ENCODE results near the gene DIDO1.

Gene DIDO1

DNA sequence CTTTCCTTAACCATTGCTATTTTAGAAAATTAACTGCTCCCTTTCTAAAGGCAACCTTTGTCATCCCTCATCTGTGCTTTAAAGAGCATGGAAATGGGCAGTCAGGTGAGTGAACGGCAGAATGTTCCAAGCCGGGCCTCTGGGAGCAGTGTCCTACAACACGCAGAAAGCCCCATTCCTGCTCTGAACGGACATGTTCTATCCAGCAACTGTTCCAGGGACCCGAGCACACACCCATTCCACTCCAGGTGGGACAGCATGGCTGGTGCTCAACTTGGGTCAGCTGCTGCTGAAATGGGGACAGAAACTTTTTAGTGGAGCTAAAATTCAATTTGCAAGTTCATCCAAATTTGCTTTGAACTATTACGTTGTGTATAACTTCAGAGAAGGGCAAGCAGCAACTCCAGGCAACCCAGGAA is 26.7 kb downstream of the DIDO1 start:
- peaks cover 24 to 96% (median 77%) of the 10 kb centered on the region in 11 experiments; a peak in 21 of 22 replicates for H4K20me1 ChIP-seq
- H3K27ac ChIP-seq: no peak overlapping the region
- H3K9me3 ChIP-seq (replicated peaks in 1 of 11): no peaks in the 10 kb centered on the region
- no peak overlapping the region for H3K4me3 ChIP-seq
- H3K36me3 ChIP-seq: peaks cover 53 to 75% (median 65%) of the 10 kb centered on the region in 11 experiments
- peak overlapping the region in 7 of 11 experiments; percentile 5 to 45 (median 23); a peak in 7 of 22 replicates for H3K9ac ChIP-seq
- H3K27me3 ChIP-seq: no peaks in the 10 kb centered on the region
- peak overlapping the region; percentile 51 to 84 (median 74) for H3K4me2 ChIP-seq
- no peak for TF ChIP-seq Cebpa-rat (IDR thresholded peaks at IDR 0.05)
- H3K4me1 ChIP-seq: peaks cover 22 to 53% (median 46%) of the 10 kb centered on the region in 10 experiments

DNA sequence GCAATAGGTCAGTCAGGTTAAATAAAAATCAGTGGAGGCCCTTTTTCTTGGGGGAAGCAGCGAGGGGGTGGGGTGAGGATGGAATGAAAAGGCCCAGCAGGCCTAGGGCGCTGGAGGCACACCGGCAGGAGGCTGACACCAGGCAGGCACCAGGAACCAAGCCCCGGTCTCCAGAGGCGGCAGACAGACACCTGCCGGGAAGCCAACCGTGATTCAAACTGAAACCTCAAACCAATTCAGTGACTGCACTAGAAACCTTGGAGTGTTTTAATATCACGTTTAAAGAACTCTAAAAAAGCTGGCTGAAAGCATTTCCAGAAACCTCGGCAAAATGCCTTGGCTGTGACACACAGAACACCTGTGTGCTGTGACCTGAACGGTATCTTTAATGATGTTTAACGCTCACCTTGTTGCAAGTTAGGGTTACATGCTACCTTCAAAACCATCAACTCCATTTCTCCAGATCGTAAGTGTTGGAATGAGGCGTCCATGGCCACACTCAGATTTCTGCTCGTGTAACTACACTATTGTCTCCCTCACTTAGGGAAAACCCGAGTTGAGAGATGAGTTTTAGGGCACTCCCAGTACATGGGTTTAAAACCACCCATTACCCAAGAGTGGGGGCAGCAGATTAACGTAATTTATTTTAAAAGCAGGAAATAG is 27.2 kb downstream of the DIDO1 start:
- no peak overlapping the region for H3K4me3 ChIP-seq
- H4K20me1 ChIP-seq: peaks cover 20 to 98% (median 74%) of the 10 kb centered on the region in 11 experiments; a peak in 21 of 22 replicates
- H3K27me3 ChIP-seq: no peaks in the 10 kb centered on the region
- H3K36me3 ChIP-seq: peaks cover 53 to 75% (median 65%) of the 10 kb centered on the region in 11 experiments
- peak overlapping the region in 10 of 11 experiments; percentile 51 to 84 (median 74); a peak in 18 of 22 replicates for H3K4me2 ChIP-seq
- H3K27ac ChIP-seq: no peak overlapping the region
- peaks cover 26 to 58% (median 51%) of the 10 kb centered on the region in 10 experiments for H3K4me1 ChIP-seq
- no peaks in the 10 kb centered on the region for H3K9me3 ChIP-seq (replicated peaks in 1 of 11)
- no peak for TF ChIP-seq Cebpa-rat (IDR thresholded peaks at IDR 0.05)
- H3K9ac ChIP-seq: peak overlapping the region in 5 of 11 experiments; percentile 5 to 41 (median 23); a peak in 5 of 22 replicates

DNA sequence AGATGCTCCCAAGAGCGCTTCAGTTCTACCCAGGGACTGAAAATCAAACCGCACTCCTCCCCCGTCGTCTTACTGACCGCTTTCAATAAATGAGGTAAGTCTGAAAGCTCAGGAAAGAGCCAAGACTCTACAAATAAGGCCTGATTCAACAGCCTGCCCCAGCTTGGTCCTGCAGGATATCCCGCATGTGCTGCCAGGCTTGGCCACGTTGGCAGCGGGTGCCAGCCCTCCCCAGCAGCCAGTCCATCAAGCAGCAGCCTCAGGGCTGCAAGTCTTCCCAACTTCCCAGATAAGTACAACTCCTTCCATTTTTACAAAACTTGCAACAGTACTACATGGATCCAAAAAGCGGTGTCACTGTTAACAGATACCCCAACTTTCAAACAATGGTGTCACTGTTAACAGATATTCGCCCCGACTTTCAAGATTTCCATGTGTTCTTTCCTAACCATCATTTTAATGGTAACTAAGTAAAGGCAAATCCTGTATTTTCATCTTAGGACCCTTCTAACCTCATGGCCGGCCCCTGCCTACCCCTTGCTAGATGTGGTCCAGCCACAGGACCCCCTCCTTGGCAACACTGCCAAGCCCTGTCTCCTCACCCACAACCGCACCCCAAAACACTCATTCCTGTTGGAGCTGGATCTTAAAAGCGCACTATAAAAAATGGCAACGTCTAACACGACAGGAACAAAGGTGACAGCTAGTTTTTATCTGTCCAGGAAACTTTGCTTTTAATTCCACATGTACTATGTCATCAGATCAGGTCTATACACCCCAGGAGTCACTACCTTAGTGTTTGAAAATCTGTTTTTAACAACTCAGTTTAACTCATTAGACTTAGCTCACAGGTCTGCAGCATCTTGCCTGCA is 28.0 kb downstream of the DIDO1 start:
- Histone ChIP-seq H3K27ac (no peak overlapping the region), H3K9ac (peak overlapping the region in 2 of 11 experiments; percentile 5 to 41; a peak in 2 of 22 replicates), H4K20me1 (peaks cover 13 to 98% (median 73%) of the 10 kb centered on the region in 11 experiments; a peak in 21 of 22 replicates), H3K4me2 (peak overlapping the region in 7 of 11 experiments; percentile 59 to 84 (median 76); a peak in 11 of 22 replicates), H3K9me3 (replicated peaks in 1 of 11) (no peaks in the 10 kb centered on the region), H3K4me3 (no peak overlapping the region), H3K36me3 (peaks cover 53 to 75% (median 65%) of the 10 kb centered on the region in 11 experiments), H3K4me1 (peaks cover 26 to 66% (median 58%) of the 10 kb centered on the region in 10 experiments), H3K27me3 (no peaks in the 10 kb centered on the region)
- TF ChIP-seq Cebpa-rat (IDR thresholded peaks at IDR 0.05): no peak

DNA sequence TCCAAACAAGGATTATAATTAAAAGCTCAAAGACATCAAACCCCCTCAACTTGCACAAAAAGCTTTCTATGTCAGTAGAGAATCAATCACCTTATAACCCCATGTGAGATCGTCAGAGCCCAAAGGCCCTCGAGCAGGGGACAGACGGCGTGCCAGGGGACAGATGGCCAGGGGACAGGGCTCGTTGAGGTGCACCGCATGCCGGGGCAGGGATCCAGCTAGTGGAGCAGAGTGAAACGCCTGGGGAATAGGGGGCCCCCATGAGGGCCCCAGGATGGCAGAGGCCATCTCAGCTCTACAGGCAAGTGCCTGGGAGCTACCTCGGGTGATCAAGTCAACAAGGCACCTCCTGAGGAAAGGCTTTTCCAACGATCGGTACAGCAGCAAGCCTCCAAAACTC is 28.6 kb downstream of the DIDO1 start:
- Histone ChIP-seq H3K4me1 (peaks cover 27 to 73% (median 64%) of the 10 kb centered on the region in 10 experiments), H4K20me1 (peaks cover 10 to 98% (median 74%) of the 10 kb centered on the region in 11 experiments; a peak in 21 of 22 replicates), H3K9ac (no peak overlapping the region), H3K36me3 (peaks cover 53 to 75% (median 65%) of the 10 kb centered on the region in 11 experiments), H3K4me2 (no peak overlapping the region), H3K4me3 (no peak overlapping the region), H3K9me3 (replicated peaks in 1 of 11) (no peaks in the 10 kb centered on the region), H3K27ac (no peak overlapping the region), H3K27me3 (no peaks in the 10 kb centered on the region)
- no peak for TF ChIP-seq Cebpa-rat (IDR thresholded peaks at IDR 0.05)

DNA sequence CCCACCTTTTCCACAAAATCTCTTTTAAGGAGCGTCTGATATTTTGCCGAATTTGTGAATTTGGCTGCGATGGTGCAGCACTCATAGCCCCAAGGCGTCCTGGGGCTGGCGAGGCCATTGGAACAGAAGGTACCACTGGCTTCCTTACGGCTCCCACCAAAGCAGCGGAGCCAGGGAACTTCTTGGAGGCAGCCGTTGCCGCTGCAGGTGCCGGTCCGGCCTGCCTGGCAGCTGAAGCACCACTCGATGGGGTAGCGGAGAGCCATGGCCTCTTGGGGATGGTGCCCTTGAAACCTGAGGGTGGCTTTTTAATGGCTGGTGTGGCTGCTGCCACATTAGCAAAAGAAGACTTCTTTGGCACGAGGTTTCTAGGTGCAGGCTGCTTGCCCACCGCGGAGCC is 29.8 kb downstream of the DIDO1 start:
- Histone ChIP-seq H3K27ac (no peak overlapping the region), H3K36me3 (peaks cover 53 to 75% (median 64%) of the 10 kb centered on the region in 11 experiments), H3K4me3 (no peak overlapping the region), H3K9ac (no peak overlapping the region), H3K4me1 (peaks cover 36 to 84% (median 75%) of the 10 kb centered on the region in 10 experiments), H4K20me1 (peaks cover 10 to 98% (median 79%) of the 10 kb centered on the region in 11 experiments; a peak in 21 of 22 replicates), H3K27me3 (no peaks in the 10 kb centered on the region), H3K4me2 (no peak overlapping the region), H3K9me3 (replicated peaks in 1 of 11) (no peaks in the 10 kb centered on the region)
- TF ChIP-seq Cebpa-rat (IDR thresholded peaks at IDR 0.05): no peak

DNA sequence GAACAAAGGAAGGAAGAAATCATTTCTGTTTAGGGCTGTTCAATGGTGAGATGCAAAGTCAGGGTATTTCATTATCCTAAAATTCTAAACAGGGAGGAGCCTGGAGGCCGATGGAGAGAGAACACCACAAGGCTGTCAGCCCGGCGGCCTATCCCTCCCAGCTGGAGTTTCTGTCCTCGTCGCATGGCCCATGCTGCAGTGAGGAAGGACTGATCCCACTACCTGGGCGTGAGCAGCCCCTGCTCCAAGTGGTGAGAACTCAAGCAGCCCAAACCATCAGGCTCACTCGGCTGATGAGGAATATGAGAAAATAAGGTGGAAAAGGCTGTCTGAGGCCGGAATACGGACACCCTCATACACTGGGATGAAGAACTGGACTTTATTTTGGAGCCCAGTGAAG is 30.8 kb downstream of the DIDO1 start:
- no peaks in the 10 kb centered on the region for H3K27me3 ChIP-seq
- no peak for TF ChIP-seq Cebpa-rat (IDR thresholded peaks at IDR 0.05)
- peak overlapping the region in 1 of 11 experiments; percentile 18; a peak in 1 of 22 replicates for H3K9ac ChIP-seq
- no peaks in the 10 kb centered on the region for H3K9me3 ChIP-seq (replicated peaks in 1 of 11)
- H3K36me3 ChIP-seq: peaks cover 49 to 75% (median 63%) of the 10 kb centered on the region in 11 experiments
- peaks cover 39 to 84% (median 75%) of the 10 kb centered on the region in 10 experiments for H3K4me1 ChIP-seq
- H4K20me1 ChIP-seq: peaks cover 10 to 97% (median 76%) of the 10 kb centered on the region in 11 experiments; a peak in 21 of 22 replicates
- peak overlapping the region in 2 of 11 experiments; percentile 47 to 94; a peak in 2 of 22 replicates for H3K4me2 ChIP-seq
- H3K27ac ChIP-seq: no peak overlapping the region
- no peak overlapping the region for H3K4me3 ChIP-seq

DNA sequence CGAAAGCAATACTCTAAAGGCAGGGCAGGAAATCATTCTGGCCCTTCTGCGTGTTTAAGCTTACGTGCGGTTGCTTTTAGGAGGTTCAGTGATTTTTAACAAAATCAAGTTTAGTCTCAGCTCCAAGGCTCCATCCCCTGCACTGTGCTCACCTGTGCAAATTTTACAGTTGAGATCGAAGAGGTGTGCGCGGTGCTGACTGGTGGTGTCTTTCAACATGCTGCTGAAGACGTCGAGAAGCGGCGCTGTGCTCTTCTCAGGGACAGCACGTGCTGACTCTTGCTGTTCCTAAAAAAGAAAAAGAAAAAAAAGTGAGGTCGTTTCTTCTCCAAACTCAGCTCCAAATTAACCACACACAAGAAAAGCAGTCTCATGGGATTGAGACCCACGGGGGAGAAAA is 32.0 kb downstream of the DIDO1 start:
- Histone ChIP-seq H3K4me1 (peaks cover 38 to 84% (median 73%) of the 10 kb centered on the region in 10 experiments), H3K9ac (peak overlapping the region in 2 of 11 experiments; percentile 16 to 18; a peak in 2 of 22 replicates), H3K4me3 (no peak overlapping the region), H3K9me3 (replicated peaks in 1 of 11) (no peaks in the 10 kb centered on the region), H3K27me3 (no peaks in the 10 kb centered on the region), H3K27ac (no peak overlapping the region), H3K4me2 (peak overlapping the region in 7 of 11 experiments; percentile 6 to 94 (median 38); a peak in 11 of 22 replicates), H3K36me3 (peaks cover 62 to 88% (median 76%) of the 10 kb centered on the region in 11 experiments), H4K20me1 (peaks cover under 1 to 98% (median 76%) of the 10 kb centered on the region in 11 experiments; a peak in 19 of 22 replicates)
- TF ChIP-seq Cebpa-rat (IDR thresholded peaks at IDR 0.05): no peak

DNA sequence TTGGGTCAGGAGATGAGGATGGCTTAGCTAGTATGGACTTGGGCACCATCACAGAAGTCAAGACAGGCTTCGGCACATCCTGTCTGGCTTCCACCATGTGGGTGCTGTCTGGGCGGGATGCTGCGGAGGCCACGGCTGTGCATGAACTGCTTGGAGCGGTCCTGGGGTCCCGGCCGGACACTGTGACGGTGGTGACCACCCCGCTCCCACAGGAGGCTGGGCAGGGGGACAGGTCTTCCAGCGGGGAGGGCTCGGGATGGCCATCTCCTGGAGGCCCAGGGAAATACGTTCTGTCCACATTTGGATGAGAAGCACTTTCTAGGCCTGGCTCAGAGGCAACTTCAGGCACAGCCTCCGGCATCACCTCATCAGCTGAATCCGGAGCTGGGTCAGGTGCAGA is 32.6 kb downstream of the DIDO1 start:
- no peaks in the 10 kb centered on the region for H3K27me3 ChIP-seq
- peaks cover 67 to 94% (median 81%) of the 10 kb centered on the region in 11 experiments for H3K36me3 ChIP-seq
- no peak overlapping the region for H3K27ac ChIP-seq

More for the DNA sequence above, 32.6 kb downstream of the DIDO1 start:
- Histone ChIP-seq H4K20me1 (peaks cover 0 to 96% (median 76%) of the 10 kb centered on the region in 11 experiments; a peak in 18 of 22 replicates), H3K4me1 (peaks cover 36 to 84% (median 70%) of the 10 kb centered on the region in 10 experiments), H3K9me3 (replicated peaks in 1 of 11) (no peaks in the 10 kb centered on the region), H3K4me2 (peak overlapping the region in 4 of 11 experiments; percentile 47 to 94 (median 68); a peak in 8 of 22 replicates), H3K9ac (no peak overlapping the region; a peak in 1 of 22 replicates), H3K4me3 (no peak overlapping the region)
- no peak for TF ChIP-seq Cebpa-rat (IDR thresholded peaks at IDR 0.05)
